Fibroblast of gingiva (primary cell): ENCODE measurements around the gene RHOBTB3.
"Not testable (repeated sequence)": the region's sequence is repeated elsewhere in the genome, so short reads cannot be mapped to it uniquely, and the experiment has no call there.

ENCODE experiments used
- DNase-seq: peaks from one replicate; pipeline ENCODE4 v3.0.0-alpha.2; 2011; ENCODE audit warnings: low read depth

RHOBTB3 gene

DNA sequence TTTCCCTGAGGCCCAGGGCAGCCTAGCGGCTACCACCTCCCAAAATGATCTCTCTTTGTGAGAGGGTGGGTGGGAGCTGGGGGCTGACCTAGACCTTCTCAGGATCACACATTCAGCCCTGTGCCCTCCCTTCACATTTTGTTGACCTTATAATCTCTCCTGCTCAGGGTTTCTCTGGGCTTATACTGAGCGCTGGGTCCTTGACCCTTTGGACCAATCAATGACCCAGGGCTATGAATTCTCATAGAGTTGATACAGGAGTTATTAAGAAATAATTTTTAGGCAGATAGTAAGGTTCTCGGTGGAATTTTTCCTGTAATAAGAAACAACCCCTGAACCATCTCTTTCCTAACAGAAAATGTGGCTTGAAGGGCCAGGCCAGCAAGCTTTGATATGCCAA lies 69.4 kb downstream of the RHOBTB3 start:
- DNase-seq = no peak

DNA sequence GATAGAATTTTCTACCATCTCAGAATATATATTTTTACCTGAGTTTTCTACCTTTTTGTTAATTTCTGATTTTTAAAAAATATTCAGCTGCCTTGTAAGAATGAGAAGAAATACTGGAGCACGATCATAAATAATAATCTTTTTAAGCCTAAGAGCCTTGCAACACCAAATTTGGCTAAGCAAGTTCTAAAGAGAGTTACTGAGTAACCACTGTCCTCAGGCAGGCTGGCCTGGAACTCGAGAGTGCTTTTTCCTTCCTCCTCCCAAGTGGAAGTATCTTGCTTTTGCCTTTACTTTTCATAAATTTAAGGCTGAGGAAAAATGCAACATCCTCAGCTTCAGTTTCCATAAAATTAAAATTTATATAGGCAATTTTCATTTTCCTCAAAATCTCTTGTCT lies 70.4 kb downstream of the RHOBTB3 start:
- DNase-seq = no peak

DNA sequence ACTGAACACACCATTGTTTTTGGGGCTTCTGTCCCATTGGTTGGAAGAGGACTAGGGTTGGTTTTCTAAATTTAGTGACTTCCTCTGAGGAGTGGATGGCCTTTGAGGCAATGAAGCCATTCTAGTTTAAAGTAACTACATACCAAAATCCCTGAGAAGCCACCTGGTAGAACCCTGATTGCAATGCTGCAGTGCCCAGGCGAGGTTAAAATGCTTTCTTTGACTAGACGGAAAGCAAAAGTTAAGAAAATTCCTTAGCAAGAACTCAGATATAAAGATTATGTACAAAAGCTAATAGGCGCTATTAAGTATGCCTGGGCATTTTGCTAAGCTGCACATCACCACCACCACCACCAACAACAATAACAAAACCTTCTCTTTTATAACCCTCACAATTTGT lies 70.8 kb downstream of the RHOBTB3 start:
- no peak for DNase-seq

DNA sequence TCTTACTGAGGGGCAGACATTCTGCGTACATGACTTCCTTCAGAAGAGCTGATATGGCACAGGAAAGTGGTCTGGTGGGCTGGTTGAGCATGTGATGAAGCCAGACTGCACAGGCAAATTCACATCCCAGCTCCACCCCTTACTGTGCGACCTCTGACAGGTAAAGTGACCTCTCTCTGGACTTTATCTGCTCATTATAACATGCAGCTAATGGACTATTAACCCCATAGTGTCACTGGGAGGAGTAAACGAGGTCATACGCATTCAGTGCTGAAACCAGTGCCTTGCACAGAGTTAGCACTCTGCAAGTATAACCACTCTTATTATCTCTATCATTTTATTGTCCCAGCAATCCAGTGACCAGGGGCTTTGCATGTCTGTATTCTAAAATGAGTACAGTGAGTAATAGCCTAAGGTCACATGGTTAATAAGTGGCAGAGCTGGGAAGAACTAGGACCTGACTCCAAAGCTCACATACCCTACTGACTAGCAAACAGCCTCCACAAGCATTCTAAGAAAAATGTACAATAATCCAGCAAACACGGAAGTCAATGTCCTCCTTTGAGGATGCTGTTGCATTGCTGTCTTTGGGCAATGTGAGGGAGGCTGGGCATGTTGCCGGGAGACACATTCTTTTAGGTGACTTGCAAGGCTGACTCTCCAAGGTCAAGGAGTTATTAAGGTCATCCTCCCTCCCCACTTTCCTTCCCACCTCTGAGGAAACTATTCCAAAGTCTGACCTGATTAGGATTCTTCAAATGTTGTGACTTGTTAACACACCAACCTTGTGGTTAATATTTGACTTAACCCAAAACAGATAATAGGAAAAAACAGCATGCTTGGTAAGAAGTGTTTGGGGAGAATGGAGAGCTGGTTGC lies 72.4 kb downstream of the RHOBTB3 start:
- DNase-seq = no peak

DNA sequence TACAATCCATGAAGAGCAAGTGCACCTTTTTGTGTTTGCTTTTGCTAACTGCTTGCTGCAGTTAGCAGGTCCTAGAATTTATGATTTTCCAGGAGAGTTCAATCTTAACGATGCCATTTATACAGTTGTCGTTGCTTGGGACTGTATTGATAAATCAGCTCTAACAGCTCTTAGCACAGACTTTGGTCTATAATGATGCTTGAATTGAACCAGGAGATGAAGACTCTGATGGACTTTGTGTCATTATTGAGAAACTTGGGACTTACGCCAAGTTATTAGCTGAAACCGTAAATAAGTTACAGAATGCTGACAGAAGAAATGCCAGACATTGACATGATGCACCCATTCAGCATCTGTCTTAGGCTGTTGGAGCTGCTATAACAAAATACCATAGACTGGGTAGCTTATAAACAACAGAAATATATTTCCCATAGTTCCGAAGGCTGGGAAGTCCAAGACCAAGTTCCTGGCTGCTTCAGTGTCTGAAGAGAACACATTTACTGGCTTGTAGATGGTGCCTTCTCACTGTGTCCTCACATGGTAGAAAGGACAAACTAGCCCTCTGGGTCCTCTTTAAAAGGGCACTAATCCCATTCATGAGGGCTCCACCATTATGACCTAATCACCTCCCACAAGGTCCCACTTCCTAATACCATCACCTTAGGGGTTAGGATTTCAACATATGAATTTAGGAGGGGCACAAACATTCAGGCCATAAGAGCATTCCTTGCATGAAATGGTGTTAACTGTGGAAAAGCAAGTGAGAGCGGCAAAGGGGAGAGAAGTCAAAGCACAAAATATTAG lies 73.8 kb downstream of the RHOBTB3 start:
- DNase-seq = no peak

DNA sequence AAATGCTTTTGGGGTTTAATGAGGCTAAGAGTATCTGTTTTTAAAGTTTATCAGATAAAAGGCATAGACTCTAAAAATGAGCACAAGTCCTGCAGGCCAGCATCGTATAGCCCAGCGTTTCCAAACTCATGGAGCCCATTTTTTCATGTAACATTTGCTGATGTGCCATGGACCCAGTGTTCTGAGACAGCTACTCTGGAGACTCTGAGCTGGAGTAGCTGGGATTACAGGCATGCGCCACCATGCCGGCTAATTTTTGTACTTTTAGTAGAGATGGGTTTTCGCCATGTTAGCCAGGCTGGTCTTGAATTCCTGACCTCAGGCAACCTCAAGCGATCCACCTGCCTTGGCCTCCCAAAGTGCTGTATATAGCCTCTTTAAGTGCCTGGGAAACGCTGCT lies 75.6 kb downstream of the RHOBTB3 start:
- DNase-seq = no peak

DNA sequence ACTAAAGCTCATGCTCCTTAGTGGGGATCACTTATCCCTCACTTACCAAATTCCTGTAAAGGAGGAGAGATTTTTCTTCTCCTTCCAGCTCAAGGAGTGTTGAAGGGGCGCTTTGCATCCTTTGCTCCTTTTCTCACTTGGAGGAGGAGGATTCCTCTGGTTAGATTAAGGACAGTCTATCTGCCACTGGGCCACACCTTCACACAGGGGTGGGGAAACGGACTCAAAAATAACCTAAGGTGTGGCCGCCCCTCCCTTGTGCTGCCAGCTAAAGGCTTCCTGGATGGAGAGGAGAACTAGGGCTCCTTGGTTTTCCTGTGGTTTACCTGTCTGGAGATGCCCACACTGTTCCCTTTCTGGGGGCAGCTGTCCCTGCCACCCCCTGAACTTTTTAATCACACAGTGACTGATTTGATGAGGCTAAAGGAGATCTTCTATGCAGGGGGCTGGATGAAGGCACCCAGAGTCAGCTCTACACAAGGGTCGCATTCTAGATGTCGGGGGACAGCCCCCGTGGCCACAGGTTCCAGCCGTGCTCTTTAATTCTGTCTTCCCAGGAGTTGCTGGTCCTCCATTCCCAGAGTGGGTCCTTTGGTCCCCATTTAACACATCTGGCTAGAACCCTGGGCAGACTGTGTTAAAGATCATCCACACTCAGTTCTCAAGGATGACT lies 77.0 kb downstream of the RHOBTB3 start:
- no peak for DNase-seq

DNA sequence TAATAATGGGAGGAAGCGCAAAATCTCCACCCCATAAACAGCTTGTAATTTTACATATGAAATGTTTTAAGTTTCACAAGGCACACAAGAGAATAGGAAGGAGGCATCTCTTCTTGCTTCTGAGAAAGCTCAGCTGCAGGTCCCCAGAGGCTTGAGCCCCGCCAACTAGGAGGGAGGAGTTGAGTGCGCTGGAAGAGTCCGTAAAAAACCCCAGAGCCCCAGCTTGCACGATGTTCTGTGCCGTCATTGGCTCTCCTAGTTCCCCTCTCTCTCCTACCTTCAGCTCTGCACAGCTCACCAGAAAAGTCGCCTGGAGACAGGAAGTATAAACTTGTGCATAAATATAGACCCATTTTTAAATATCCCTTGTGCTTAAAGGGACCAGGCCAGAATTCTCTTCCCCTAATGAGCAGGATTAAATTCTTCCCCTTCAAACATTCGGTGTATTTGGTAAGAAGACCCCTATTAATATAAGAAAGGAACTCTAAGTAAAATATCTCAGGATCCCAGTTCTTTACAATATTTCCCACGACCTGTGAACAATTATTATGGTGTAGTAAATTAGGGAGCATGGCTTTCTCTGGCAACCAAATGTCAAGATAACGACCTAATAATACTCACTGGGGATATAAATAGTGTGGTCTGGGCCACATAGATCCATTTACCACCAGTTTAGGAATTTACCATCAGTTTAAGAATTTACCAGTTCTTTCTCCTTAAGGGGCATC lies 77.7 kb downstream of the RHOBTB3 start:
- peak; percentile 91 for DNase-seq

DNA sequence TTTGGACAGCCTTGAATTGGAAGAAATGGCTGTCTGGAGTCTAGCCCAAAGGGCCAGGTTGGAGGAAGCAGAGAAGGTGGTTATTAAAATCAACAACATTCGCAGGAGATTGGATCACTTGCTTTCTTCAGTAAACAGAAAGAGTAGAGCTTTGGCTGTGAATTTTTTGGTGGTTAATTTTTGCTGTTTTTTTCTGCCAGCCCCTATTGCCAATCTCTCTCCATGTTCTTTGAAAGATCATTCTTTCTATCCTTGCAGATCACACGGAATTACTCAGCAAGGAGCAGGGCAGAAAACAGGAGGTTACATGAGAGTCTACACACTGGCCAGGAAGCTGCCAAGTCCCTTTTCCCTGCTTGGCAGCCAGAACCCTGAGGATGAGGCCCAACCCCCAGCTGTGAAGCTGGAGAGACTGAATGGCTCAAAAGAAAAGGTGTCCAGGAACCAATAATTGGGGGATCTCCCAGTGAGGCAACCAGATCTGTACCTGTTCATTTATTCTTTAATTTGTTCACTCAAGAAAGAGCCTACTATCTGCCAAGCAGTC lies 78.4 kb downstream of the RHOBTB3 start:
- DNase-seq = peak; percentile 68

DNA sequence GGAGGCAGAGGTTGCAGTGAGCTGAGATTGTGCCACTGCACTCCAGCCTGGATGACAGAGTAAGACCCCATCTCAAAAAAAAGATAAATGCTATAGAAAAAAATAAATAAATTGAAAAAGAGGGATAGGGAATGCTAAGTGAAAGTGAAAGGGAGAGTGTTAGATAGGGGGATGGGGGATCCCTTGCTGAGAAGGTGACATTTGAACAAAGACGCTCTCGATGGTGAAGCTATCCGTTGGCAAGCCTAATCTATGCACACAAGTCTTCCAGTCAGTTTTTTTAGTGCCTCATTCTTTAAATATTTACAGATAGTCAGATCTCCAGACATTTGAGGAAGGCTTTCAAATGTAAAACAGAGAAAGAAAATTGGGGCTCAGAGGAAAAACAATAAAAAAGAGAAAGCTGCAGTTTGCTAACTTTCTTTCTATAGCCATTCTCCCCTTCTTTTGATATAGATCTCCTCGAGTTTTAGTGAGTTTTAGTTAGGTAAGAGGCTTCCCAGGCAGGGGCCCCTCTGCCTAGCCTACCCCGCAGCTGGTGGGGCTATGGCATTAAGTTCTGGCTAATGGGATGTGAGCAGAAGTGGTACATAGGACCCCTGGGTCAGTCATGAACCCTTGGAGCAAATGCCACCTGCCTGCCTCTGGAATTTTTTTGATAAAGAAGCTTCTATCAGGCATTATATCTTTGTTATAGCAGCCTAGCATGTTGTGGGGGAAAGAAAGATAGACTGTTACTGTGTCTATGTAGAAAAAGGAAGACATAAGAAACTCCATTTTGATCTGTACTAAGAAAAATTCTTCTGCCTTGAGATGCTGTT lies 79.4 kb downstream of the RHOBTB3 start:
- DNase-seq = no peak

DNA sequence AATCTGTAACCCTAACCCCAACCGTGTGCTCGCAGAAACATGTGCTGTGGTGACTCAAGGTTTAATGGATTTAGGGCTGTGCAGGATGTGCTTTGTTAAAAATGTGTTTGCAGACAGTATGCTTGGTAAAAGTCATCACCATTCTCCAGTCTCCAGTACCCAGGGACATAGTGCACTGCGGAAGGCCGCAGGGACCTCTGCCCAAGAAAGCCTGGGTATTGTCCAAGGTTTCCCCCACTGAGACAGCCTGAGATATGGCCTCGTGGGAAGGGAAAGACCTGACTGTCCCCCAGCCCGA lies 79.9 kb downstream of the RHOBTB3 start:
- peak; percentile 23 for DNase-seq

DNA sequence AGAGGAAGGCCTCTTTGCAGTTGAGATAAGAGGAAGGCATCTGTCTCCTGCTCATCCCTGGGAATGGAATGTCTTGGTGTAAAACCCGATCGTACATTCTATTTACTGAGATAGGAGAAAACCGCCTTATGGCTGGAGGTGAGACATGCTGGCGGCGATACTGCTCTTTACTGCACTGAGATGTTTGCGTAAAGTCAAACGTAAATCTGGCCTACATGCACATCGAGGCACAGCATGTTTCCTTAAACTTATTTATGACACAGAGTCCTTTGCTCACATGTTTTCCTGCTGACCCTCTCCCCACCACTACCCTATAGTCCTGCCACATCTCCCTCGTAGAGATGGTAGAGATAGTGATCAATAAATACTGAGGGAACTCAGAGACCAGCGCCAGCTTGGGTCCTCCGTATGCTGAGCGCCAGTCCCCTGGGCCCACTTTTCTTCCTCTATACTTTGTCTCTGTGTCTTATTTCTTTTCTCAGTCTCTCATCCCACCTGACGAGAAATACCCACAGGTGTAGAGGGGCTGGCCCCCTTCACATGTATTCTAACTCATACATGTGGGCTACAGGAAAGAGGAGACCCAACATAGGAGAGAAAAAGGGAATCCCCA lies 80.4 kb downstream of the RHOBTB3 start:
- not testable (repeated sequence) for DNase-seq

DNA sequence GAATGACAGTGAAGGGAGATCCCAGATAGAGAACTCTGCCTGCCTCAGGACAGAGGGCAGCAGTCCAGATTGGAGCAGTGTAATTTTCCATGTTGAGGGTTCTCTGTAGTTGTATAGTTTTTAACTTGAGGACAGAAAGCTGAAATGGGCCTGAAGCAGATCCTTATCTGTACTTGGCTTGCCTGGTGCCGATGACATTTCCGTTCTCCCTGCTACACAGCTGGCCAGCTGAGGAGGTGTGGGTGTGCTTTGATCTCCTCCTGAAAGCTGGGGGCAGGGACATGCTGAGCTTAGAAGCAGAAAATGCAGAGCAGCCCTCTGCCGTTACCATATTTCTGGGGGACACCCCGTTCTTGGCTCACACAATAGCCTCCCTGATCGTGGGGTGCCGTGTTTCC lies 80.9 kb downstream of the RHOBTB3 start:
- DNase-seq = peak; percentile 22

DNA sequence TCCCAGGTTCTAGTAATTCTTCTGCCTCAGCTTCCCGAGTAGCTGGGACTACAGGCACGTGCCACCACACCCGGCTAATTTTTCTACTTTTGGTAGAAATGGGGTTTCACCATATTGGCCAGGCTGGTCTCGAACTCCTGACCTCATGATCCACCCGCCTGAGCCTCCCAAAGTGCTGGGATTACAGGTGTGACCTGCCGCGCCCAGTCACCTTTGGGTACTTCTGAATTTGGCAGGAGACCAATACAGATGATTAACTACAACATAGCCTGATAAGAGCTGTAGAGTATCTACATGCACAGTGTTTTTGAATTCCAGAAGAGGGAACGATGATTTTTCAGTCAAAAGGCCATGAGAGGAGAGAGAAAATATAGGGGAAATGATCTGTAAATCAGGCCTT lies 81.9 kb downstream of the RHOBTB3 start:
- not testable (repeated sequence) for DNase-seq

DNA sequence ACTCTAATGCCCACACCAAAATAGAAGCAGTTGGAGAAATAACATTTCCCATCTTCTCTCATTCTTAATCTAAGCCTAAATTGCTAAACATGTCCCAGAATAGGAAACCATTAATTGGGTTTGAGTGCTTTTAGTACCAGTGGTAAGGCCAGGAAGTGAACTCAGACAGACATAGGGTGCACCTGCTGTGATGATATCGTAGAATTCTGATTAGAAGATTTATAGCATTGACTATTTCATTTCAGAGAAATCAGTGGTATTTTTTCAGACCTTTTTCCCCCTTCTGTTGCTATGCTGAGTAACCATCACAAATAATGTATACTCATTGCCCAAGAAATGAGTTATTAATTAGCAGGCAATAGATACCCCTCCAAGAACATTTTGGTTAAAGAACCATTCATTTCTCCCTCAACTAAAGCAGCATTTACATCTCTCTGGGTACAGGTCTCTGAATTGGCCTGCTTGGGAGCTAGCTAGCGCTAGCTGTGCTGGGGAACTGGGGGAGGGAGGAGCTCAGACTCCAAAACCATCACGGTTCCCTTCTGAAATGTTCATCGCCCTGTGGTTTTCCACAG lies 84.1 kb downstream of the RHOBTB3 start:
- DNase-seq = no peak

DNA sequence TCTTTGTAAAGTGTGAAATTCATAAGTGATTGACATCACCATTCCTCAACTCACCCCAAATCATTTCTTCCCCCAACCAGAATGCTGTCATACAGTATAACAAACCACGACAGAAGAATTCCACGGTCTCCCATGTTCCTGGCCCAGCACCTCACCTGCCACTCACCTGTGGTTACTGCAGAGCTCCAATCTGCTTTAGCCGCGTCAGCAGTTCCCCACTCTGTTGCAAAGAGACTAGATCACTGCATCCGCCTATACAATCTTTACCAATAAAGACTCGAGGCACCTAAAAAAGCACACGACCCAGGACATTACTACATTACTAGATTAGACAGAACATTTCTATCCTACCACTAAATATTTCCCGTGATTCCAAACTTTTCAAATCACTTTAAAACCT lies 85.2 kb downstream of the RHOBTB3 start:
- DNase-seq = no peak

DNA sequence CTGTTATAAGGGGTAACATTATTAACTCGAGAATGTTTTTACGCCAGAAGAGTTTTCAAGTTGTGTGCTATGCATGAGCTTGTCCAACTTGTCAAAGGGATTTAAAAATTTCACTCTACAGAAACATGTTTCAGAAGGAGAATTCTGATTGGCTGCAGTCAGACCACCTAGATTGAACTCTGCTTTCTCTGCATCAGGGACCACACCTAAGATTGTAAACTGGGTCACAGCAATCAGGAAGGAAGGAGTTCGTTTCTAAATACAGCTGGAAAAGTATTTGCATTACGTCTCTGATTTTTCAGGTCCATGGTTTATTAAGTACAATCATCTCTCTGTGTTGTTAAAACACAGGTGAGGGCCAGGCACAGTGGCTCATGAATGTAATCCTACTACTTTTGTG lies 85.6 kb downstream of the RHOBTB3 start:
- DNase-seq = no peak

DNA sequence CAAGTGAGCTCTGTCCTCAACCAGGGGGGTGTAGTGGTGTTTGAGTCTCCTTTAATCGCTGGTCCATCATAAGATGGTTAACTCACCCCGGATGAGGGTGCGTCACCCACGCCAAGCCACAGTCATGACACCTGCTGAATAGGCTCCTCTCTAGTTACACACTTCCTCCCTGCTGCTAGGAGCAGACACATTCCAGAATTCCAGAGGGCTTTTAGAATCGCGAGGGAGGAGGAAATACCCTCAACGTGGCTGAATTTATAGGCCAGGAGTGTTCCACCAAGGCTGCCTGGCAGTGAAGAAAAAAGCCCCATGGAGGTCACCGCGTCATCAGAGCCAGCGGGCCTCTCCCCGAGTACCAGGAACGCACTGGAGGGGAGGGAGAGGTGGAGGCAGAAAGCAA lies 86.3 kb downstream of the RHOBTB3 start:
- no peak for DNase-seq

DNA sequence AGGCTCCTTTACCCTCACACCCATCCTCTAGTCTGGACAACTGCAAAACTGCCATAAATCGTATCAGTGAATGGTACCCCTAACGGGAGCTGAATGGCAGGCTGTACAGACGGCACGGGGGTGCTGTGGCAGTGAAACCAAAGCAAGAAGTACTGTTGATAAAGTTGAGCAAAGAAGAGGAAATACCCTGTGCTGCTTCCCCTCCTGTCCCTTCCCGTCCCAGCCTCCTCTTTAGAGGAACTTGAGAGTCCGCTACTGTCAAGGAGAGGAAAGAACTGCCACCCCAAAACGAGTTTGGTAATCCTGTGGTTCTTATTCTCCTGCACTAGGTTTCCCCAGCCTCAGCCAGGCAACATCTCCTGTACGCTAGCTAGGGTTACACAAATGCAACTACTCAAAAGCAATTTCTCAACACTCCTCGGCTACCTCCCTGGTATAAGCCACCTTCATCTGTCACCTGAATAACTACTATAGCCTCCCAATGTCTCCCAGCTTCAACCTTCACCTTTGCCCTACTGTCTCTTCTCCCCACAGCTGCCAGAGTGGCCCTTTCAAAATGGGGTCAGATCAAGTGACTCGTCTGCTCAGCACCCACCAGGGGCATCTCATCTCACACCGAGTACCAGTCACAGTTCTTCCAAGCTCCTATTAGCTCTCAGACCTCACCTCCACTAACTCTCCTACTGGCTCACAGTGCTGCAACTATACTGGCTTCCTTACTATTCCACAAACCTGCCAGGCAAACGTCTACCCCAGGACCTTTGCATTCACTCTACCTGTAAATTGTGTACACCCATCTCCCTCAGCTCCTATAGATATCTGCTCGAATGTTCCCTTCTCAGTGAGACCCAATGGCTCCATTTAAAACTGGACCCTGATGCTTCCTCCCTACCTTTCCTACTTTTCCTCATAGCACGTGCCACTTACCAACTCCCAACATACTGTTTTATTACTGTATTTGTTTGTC lies 87.3 kb downstream of the RHOBTB3 start:
- no peak for DNase-seq
